Subcutaneous abdominal adipose tissue (tissue), 5 donors: ENCODE results near the gene PLAAT3.
"Not testable (repeated sequence)": the region's sequence is repeated elsewhere in the genome, so short reads cannot be mapped to it uniquely, and the experiment has no call there.

ENCODE experiments used
- H3K27ac ChIP-seq: one replicate; pipeline ENCODE4 v1.7.0; 2013; ENCODE audit warnings: low read depth, mild to moderate bottlenecking, inconsistent platforms, low read length, moderate library complexity
- H3K27me3 ChIP-seq, 5 donors: one replicate each; pipeline ENCODE4 v1.7.0; 2013; ENCODE audit warnings: low read length in 5 of 5, inconsistent platforms in 1 of 5; ENCODE audit not compliant: control insufficient read depth in 5 of 5, insufficient read depth in 4 of 5
- H3K36me3 ChIP-seq, 5 donors: one replicate each; pipeline ENCODE4 v1.7.0; 2013; ENCODE audit warnings: low read length in 5 of 5; ENCODE audit not compliant: control insufficient read depth in 5 of 5, insufficient read depth in 5 of 5
- H3K4me1 ChIP-seq, 5 donors: one replicate each; pipeline ENCODE4 v1.7.0; 2013; ENCODE audit warnings: low read length in 5 of 5, mild to moderate bottlenecking in 3 of 5, moderate library complexity in 1 of 5; ENCODE audit not compliant: control insufficient read depth in 5 of 5, insufficient read depth in 5 of 5
- H3K4me3 ChIP-seq, 5 donors: one replicate each; pipeline ENCODE4 v1.7.0; 2013; ENCODE audit warnings: low read length in 5 of 5, low read depth in 1 of 5
- H3K9ac ChIP-seq, 5 donors: one replicate each; pipeline ENCODE4 v1.7.0; 2013; ENCODE audit warnings: low read length in 5 of 5, mild to moderate bottlenecking in 4 of 5, moderate library complexity in 3 of 5
- H3K9me3 ChIP-seq, 5 donors: one replicate each; pipeline ENCODE4 v1.7.0; 2013; ENCODE audit warnings: low read length in 5 of 5; ENCODE audit not compliant: control insufficient read depth in 5 of 5
- donor health status: healthy.
- donor health status: healthy.
- donor health status: healthy.
- donor health status: healthy.
- donor health status: healthy.

Gene PLAAT3

GRCh38 chr11:63609971-63610580 is 4.2 kb downstream of the PLAAT3 start:
- Histone ChIP-seq H3K4me1 (peaks cover 18 to 64% (median 58%) of the 10 kb centered on the region in 5 donors), H3K9me3 (no peaks in the 10 kb centered on the region), H3K27ac (peak overlapping the region; percentile 98), H3K9ac (peak overlapping the region; percentile 48 to 91 (median 79)), H3K36me3 (peaks cover 0 to 10% (median 9%) of the 10 kb centered on the region in 5 donors), H3K4me3 (peak overlapping the region; percentile 8 to 87 (median 40)), H3K27me3 (no peaks in the 10 kb centered on the region)

GRCh38 chr11:63609536-63609935 is 4.7 kb downstream of the PLAAT3 start:
- Histone ChIP-seq H3K9me3 (no peaks in the 10 kb centered on the region), H3K36me3 (peaks cover 0 to 10% (median 9%) of the 10 kb centered on the region in 5 donors), H3K27ac (peak overlapping the region; percentile 98), H3K27me3 (no peaks in the 10 kb centered on the region), H3K4me3 (peak overlapping the region; percentile 15 to 87 (median 48)), H3K9ac (peak overlapping the region; percentile 33 to 97 (median 79)), H3K4me1 (peaks cover 18 to 69% (median 58%) of the 10 kb centered on the region in 5 donors)

GRCh38 chr11:63608353-63609345 is 5.6 kb downstream of the PLAAT3 start:
- Histone ChIP-seq H3K27me3 (no peaks in the 10 kb centered on the region), H3K4me1 (peaks cover 18 to 75% (median 58%) of the 10 kb centered on the region in 5 donors), H3K36me3 (peaks cover 0 to 10% (median 9%) of the 10 kb centered on the region in 5 donors), H3K9ac (peak overlapping the region; percentile 33 to 97 (median 79)), H3K27ac (peak overlapping the region; percentile 98), H3K4me3 (peak overlapping the region; percentile 9 to 53 (median 33)), H3K9me3 (no peaks in the 10 kb centered on the region)

- no peak overlapping the region for H3K9ac ChIP-seq
- H3K4me3 ChIP-seq = no peak overlapping the region
- peaks cover 6 to 76% (median 45%) of the 10 kb centered on the region in 5 donors for H3K4me1 ChIP-seq
- H3K27me3 ChIP-seq = no peaks in the 10 kb centered on the region
- no peaks in the 10 kb centered on the region for H3K9me3 ChIP-seq
- peaks cover 0 to 16% (median 10%) of the 10 kb centered on the region in 5 donors for H3K36me3 ChIP-seq
- H3K27ac ChIP-seq = peak overlapping the region; percentile 89
These were observed 11.1 kb downstream of the PLAAT3 start for GRCh38 chr11:63603180-63603518.

- peak overlapping the region; percentile 89 for H3K27ac ChIP-seq
- H3K9ac ChIP-seq = peak overlapping the region in 1 of 5 donors; percentile 41
- H3K27me3 ChIP-seq, H3K4me3 ChIP-seq, H3K9me3 ChIP-seq: not testable (repeated sequence)
- H3K4me1 ChIP-seq = peaks cover 6 to 78% (median 49%) of the 10 kb centered on the region in 5 donors
- peaks cover 0 to 22% (median 16%) of the 10 kb centered on the region in 5 donors for H3K36me3 ChIP-seq
These were observed 11.7 kb downstream of the PLAAT3 start for GRCh38 chr11:63602290-63603179.

GRCh38 chr11:63599211-63600122 is 14.8 kb downstream of the PLAAT3 start:
- no peaks in the 10 kb centered on the region for H3K27me3 ChIP-seq
- peak overlapping the region in 1 of 5 donors; percentile 63 for H3K9ac ChIP-seq
- peak overlapping the region; percentile 88 for H3K27ac ChIP-seq

GRCh38 chr11:63598556-63598955 is 15.7 kb downstream of the PLAAT3 start:
- no peaks in the 10 kb centered on the region for H3K27me3 ChIP-seq
- H3K27ac ChIP-seq = peak overlapping the region; percentile 88
- no peaks in the 10 kb centered on the region for H3K9me3 ChIP-seq
- H3K4me3 ChIP-seq = no peak overlapping the region
- peak overlapping the region in 1 of 5 donors; percentile 11 for H3K9ac ChIP-seq
- peaks cover 6 to 57% (median 41%) of the 10 kb centered on the region in 5 donors for H3K4me1 ChIP-seq
- H3K36me3 ChIP-seq = peaks cover 0 to 46% (median 34%) of the 10 kb centered on the region in 5 donors

More at GRCh38 chr11:63599211-63600122, 14.8 kb downstream of the PLAAT3 start:
- no peak overlapping the region for H3K4me3 ChIP-seq
- H3K4me1 ChIP-seq = peaks cover 6 to 59% (median 44%) of the 10 kb centered on the region in 5 donors
- H3K9me3 ChIP-seq = no peaks in the 10 kb centered on the region
- peaks cover 0 to 37% (median 26%) of the 10 kb centered on the region in 5 donors for H3K36me3 ChIP-seq

GRCh38 chr11:63595296-63595695 is 18.9 kb downstream of the PLAAT3 start:
- Histone ChIP-seq H3K27me3 (no peaks in the 10 kb centered on the region), H3K4me3 (no peak overlapping the region), H3K36me3 (peaks cover 0 to 78% (median 66%) of the 10 kb centered on the region in 5 donors), H3K4me1 (peaks cover 3 to 38% (median 19%) of the 10 kb centered on the region in 5 donors), H3K9ac (peak overlapping the region in 1 of 5 donors; percentile 20), H3K27ac (peak overlapping the region; percentile 42), H3K9me3 (no peaks in the 10 kb centered on the region)
